Putamen (tissue), 1 donor: ENCODE measurements around the gene PSAPL1.

ENCODE experiments used
- DNase-seq: peaks from one replicate; pipeline ENCODE4 v3.0.0-alpha.2; 2016; ENCODE audit warnings: low spot score

Gene PSAPL1

GRCh38 chr4:7430965-7431695, 3.6 kb downstream of the PSAPL1 start:
- DNase-seq = no peak

DNA sequence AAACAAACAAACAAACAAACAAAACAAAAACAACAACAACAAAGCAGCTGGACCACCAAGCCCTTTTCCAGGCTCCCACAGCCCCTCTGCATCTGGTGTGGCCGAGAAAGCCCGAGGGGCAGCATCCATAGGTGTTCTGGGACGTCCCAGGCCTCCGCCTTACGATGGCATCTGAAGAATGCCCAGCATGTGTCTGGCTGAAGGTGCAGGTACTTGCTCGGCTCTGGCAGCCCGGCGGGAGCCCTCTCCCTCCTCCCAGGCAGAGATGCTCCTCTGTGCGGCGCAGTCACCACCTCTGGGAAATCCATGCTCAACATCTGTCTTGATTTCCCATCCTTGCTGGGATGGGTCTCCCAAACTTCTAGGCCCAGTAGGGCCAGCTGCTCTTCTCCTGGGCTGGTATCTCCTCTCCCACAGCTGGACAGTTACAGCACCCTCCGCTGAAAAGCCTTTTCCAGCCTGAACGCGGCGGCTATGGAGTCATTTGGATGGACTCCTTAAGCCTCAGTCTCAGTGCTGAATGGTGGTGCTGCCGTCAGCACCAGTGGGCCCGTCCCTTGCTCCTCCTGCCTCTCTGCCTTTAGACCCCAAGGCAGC, 4.3 kb downstream of the PSAPL1 start:
- no peak for DNase-seq

- no peak for DNase-seq
Observed at GRCh38 chr4:7429601-7430078, 5.1 kb downstream of the PSAPL1 start.

DNA sequence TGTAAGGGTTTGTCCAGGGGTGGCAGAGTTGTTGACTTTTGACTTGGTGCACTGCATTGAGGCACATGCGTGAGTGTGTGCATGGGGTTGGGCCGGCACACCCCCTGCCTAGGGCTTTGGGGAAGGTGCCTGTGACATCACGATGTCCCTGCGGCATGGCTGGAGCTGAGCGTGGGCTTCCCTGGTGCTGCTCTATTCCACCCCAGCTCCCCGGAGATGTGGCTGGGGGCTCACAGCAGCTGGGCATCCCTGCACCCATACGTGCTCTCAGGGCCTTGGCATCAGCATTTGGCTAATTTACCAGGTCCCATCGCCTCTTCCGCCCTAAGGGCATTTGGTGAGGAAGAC, 5.7 kb downstream of the PSAPL1 start:
- no peak for DNase-seq

GRCh38 chr4:7428261-7429068, 6.3 kb downstream of the PSAPL1 start:
- DNase-seq = no peak

GRCh38 chr4:7427831-7428260, 6.9 kb downstream of the PSAPL1 start:
- no peak for DNase-seq

GRCh38 chr4:7427361-7427760, 7.4 kb downstream of the PSAPL1 start:
- no peak for DNase-seq

DNA sequence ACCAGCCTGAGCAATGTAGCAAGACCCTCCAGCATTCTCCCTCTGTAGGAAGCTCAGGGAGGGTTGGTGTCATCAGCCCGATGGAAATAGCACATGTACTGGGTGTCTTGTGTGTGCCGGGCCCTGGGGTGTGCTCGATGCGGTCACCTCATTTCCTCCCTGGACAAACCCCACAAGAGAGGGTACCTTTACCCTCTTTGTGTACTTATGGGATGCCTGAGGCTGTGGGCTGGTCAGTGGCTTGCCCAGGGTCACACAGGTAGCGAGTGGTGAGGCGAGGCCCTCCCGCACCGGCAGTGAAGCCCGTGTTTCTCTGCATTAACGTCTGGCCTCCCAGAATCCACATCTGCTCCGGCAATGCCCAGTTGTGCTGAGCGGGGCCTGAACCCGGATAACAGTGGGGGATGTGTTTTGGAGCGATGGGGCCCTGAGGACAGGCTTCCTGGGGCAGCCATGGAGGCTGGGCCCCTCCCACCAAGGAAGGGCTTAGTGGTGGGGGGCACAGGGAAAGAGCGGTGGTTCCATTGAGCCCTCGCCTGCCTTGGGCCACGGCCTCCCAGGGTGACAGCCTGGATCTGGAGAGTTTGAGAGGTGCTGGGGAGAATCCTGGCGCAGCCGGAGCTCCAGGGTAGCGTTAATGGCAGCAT, 8.1 kb downstream of the PSAPL1 start:
- DNase-seq = no peak

DNA sequence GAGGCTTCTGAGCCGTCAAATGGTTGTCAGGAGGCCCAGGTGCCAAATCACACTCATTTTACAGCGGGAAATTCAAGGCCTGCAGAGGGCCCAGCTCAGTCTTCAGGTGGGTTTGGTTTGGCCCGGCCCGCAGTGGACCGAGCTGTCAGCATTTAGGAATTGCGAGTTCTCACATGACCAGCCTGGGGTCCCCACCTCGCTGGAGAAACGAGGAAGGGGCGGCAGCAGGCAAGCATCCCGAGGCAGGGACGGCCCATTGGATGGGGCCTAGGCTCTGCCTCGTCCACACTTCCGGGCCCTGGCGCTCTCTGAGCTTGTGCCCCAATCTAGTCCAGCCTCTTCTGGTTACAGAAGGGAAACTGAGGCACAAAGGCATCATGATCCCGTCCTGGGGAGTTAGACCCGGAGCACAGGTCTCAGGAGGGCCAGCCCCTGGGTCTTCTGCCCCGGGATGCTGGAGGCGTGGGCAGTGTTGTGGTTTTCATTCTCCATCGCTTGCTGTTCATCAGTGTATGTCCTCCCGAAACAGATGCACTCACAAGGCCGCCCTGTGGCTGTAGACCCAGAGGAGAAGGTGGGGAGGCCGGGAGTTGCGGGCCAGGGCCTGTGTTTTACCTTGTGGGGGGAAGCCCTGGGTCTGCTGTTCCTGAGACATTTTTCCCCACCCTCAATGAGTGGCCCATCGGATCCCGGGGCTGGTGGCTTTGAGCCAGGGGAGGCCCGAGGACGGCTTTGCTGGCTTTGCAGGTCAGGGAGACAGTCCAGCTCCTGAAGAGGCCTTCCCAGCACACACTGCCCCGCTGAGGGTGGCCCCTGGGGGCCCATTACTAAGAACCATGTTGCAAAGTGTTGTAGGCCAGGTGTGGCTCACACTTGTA, 8.9 kb downstream of the PSAPL1 start:
- no peak for DNase-seq

GRCh38 chr4:7425124-7425523, 9.6 kb downstream of the PSAPL1 start:
- no peak for DNase-seq

GRCh38 chr4:7424553-7425111, 10.1 kb downstream of the PSAPL1 start:
- no peak for DNase-seq

GRCh38 chr4:7423801-7424552, 10.8 kb downstream of the PSAPL1 start:
- DNase-seq = no peak

- DNase-seq = no peak
Observed at GRCh38 chr4:7423391-7423790, 11.3 kb downstream of the PSAPL1 start.

DNA sequence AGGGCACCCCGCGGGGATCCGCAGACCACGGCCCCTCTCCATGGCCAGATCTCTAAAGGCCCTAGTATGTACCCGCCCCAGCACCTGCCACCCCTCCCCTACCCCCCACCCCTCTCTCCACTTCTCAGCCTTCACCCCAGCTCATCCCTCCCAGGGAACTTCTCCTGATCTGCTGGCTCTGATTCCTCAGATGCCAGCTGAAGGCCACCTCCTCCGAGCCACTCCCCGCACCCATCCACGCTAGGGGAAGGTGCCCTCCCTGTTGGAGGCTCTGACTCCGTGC, 11.9 kb downstream of the PSAPL1 start:
- no peak for DNase-seq

GRCh38 chr4:7422151-7422897, 12.4 kb downstream of the PSAPL1 start:
- DNase-seq = no peak

DNA sequence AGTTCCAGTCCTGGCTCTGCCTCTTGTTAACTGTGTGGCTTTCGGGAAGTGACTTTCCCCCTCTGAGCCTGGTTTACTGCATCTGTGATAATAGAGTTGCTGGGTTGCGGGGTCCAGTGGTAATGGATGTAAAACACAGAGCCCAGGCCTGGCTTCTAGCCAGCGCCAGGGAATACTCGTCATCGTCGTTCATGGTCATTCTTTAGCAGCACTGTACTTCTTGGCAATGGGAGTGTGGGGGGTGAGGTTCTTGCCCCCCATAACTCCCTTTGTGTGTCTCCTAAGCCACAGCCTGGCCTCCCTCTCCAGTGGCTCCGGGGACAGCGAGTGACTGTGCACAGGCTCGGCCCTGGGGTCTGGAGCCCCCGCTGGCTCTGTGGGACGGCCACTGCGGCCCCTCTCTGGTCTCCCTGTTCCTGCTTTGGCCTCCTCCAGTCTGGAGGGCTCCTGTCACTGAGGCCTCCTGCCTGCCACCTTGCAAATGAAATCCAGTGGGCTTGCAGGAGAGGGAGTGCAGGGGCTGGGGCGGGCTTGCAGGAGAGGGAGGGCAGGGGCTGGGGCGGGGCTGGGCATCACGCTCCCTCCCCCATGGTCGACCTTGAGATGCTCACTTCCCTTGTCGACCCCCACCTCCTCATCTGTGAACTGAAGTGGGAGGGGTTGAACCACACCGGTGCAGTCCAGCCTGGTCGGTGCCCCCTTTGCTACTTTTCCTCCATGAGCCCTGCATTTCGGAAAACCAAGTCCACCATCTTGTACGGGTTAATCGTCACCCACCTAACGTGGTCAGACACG, 13.2 kb downstream of the PSAPL1 start:
- DNase-seq = no peak

GRCh38 chr4:7420661-7421040, 14.1 kb downstream of the PSAPL1 start:
- DNase-seq = no peak

DNA sequence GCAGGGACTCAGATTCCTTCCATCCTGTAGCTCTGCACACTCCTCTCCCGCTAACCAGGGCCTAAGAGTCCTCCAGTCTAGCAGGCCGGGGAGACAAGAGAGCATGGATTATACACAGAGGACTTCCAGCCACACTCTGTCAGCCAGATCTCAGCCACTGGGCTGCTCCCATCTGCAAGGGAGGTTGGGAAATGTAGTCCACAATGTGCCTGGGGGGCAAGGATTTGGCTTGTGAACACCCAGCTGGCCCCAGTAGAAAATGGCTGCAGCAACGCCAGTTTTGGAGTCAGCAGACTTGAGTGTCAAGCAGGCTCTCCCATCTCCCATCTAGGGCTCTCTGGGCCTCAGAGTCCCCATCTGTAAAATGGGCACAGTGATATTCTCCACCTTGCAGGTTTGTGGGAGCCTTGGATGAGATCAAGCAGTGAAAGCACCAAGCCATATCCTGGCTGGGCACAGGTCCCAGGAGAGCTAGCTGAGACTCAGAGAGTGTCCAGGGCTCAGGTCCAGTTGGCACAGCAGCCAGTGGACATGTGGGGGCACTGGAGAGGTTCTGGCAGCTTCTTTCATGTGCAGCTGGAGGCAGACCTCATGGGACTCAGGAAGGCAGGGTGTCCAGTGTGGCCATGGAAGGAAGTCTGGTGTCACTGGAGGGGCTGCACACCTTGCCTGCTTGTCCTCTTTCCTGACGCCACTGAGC, 14.6 kb downstream of the PSAPL1 start:
- no peak for DNase-seq
